CD14-positive monocyte (primary cell): ENCODE results near the gene GCK. TPM values are rescaled to one million over a fixed set of nuclear protein-coding genes. Genes with fewer than 3 reads are reported as not detected.

Experiments
- DNase-seq, 3 donors: peaks; one replicate each; pipeline ENCODE4 v3.0.0-alpha.2; 2011 to 2022
- H2AFZ ChIP-seq: 2 replicates; pipeline ENCODE4 v1.6.0; 2012; ENCODE audit warnings: mild to moderate bottlenecking, low read depth, low read length, inconsistent platforms; ENCODE audit not compliant: insufficient read depth, poor library complexity, severe bottlenecking
- H3K27ac ChIP-seq, 2 donors: 1 replicate in 1 of 2; 2 replicates in 1 of 2; pipeline ENCODE4 v1.5.1; 2012 to 2013; ENCODE audit warnings: low read length in 2 of 2, control low read depth in 1 of 2, inconsistent platforms in 1 of 2, low read depth in 1 of 2, mild to moderate bottlenecking in 1 of 2
- H3K27me3 ChIP-seq, 2 donors: one replicate each; pipeline versions ENCODE4 v1.6.0 to v1.6.1; 2011 to 2013; ENCODE audit warnings: low read length in 2 of 2; ENCODE audit not compliant: control insufficient read depth in 2 of 2, insufficient read depth in 2 of 2
- H3K36me3 ChIP-seq, 2 donors: replicated peaks in 1 of 2; 1 replicate in 1 of 2; 2 replicates in 1 of 2; pipeline versions ENCODE4 v1.5.1 to v1.6.1; 2012 to 2013; ENCODE audit warnings: low read length in 2 of 2, control low read depth in 1 of 2, inconsistent platforms in 1 of 2, mild to moderate bottlenecking in 1 of 2; ENCODE audit not compliant: insufficient read depth in 2 of 2, control insufficient read depth in 1 of 2
- H3K4me1 ChIP-seq, 2 donors: 1 replicate in 1 of 2; 2 replicates in 1 of 2; pipeline versions ENCODE4 v1.5.1 to v1.6.1; 2012 to 2013; ENCODE audit warnings: low read length in 2 of 2, control low read depth in 1 of 2, inconsistent platforms in 1 of 2, mild to moderate bottlenecking in 1 of 2, moderate library complexity in 1 of 2; ENCODE audit not compliant: insufficient read depth in 2 of 2, control insufficient read depth in 1 of 2
- H3K4me2 ChIP-seq: replicated peaks from 2 replicates; pipeline ENCODE3; 2012; ENCODE audit warnings: low read length, moderate library complexity, mild to moderate bottlenecking; ENCODE audit not compliant: poor library complexity, severe bottlenecking; ENCODE audit errors: extremely low read depth
- H3K4me3 ChIP-seq, 3 experiments: fragments of 200-600 bp in 1 of 3; sonication (generic) in 1 of 3; replicated peaks in 1 of 3; 1 replicate in 2 of 3; 2 replicates in 1 of 3; pipeline ENCODE4 v1.5.1; 2011 to 2013; ENCODE audit warnings: low read length in 3 of 3, mild to moderate bottlenecking in 3 of 3, control low read depth in 2 of 3, low read depth in 2 of 3, inconsistent platforms in 1 of 3, moderate library complexity in 1 of 3
- H3K79me2 ChIP-seq: 2 replicates; pipeline ENCODE4 v1.6.0; 2012; ENCODE audit warnings: mild to moderate bottlenecking, control low read depth, inconsistent platforms, low read length, moderate library complexity; ENCODE audit not compliant: insufficient read depth
- H3K9ac ChIP-seq: 2 replicates; pipeline ENCODE4 v1.6.0; 2017; ENCODE audit warnings: low read length, mild to moderate bottlenecking; ENCODE audit not compliant: insufficient read depth, poor library complexity, severe bottlenecking
- H3K9me3 ChIP-seq, 2 donors: replicated peaks in 1 of 2; 1 replicate in 1 of 2; 2 replicates in 1 of 2; pipeline versions ENCODE4 v1.5.1 to v1.6.1; 2012 to 2013; ENCODE audit warnings: low read length in 2 of 2, control low read depth in 1 of 2; ENCODE audit not compliant: control insufficient read depth in 1 of 2, insufficient read depth in 1 of 2
- H4K20me1 ChIP-seq: 2 replicates; pipeline ENCODE4 v1.6.0; 2012; ENCODE audit warnings: mild to moderate bottlenecking, low read length, control low read depth, moderate library complexity; ENCODE audit not compliant: insufficient read depth
- H3K27ac Mint-ChIP-seq, 7 donors: one replicate each; pipeline ENCODE4 v1.8.0; 2020; ENCODE audit warnings: mild to moderate bottlenecking in 7 of 7, mixed read lengths in 7 of 7, moderate library complexity in 6 of 7, inconsistent platforms in 2 of 7
- H3K27me3 Mint-ChIP-seq, 3 donors: one replicate each; pipeline ENCODE4 v1.8.0; 2021 to 2022; ENCODE audit warnings: low read depth in 3 of 3, mild to moderate bottlenecking in 3 of 3, mixed read lengths in 3 of 3, moderate library complexity in 3 of 3, inconsistent platforms in 1 of 3
- H3K36me3 Mint-ChIP-seq, 2 donors: one replicate each; pipeline ENCODE4 v1.8.0; 2020; ENCODE audit warnings: mixed read lengths in 2 of 2, inconsistent platforms in 1 of 2, mild to moderate bottlenecking in 1 of 2
- H3K4me1 Mint-ChIP-seq: one replicate; pipeline ENCODE4 v1.8.0; 2020; ENCODE audit warnings: mild to moderate bottlenecking, mixed read lengths
- H3K4me3 Mint-ChIP-seq, 2 donors: one replicate each; pipeline ENCODE4 v1.8.0; 2020; ENCODE audit warnings: mild to moderate bottlenecking in 2 of 2, mixed read lengths in 2 of 2, moderate library complexity in 1 of 2
- H3K9me3 Mint-ChIP-seq, 7 donors: one replicate each; pipeline ENCODE4 v1.8.0; 2020 to 2022; ENCODE audit warnings: mixed read lengths in 7 of 7, mild to moderate bottlenecking in 6 of 7, moderate library complexity in 6 of 7, inconsistent platforms in 2 of 7
- CTCF ChIP-seq: fragments of 200-600 bp; IDR thresholded peaks from one replicate; pipeline ENCODE4 v1.8.0; 2022; ENCODE audit warnings: antibody characterized with exemption, mild to moderate bottlenecking
- WGBS: methylation state at CpG from one replicate; pipeline ENCODE4 v1.1.5; 2013; ENCODE audit warnings: missing lambda C conversion rate; ENCODE audit not compliant: insufficient coverage; 5-methylcytosine and 5-hydroxymethylcytosine counted together
- intact Hi-C, 2 donors: fragments of 100-400 bp; cut with micrococcal nuclease; formaldehyde crosslinking; loops; one replicate each; pipeline versions ENCODE4 v1.15.0 to v1.15.1; 2023
- polyA plus RNA-seq, 3 donors: library from polyadenylated mRNA; depleted of rRNA in 1 of 3; unstranded in 2 of 3; stranded (reverse) in 1 of 3; fragments of 300-500 nt in 2 of 3; fragments of >200 nt in 1 of 3; fragmentation: Illumina TruSeq in 2 of 3; gene quantifications; 1 replicate in 2 of 3; 2 replicates in 1 of 3; pipeline ENCODE4 v1.2.3, GENCODE V29; 2012 to 2021

GCK gene
- polyA plus RNA-seq, 3 donors: not detected

GRCh38 chr7:44224080-44224973 is 35.1 kb upstream of the GCK start:
- no peak for TF ChIP-seq CTCF
- H3K4me2 ChIP-seq: no peak overlapping the region
- H3K4me1 Mint-ChIP-seq: no peaks in the 10 kb centered on the region
- H3K4me3 Mint-ChIP-seq: no peak overlapping the region
- no peaks in the 10 kb centered on the region for H3K36me3 ChIP-seq
- H3K27ac ChIP-seq: no peak overlapping the region
- no peaks in the 10 kb centered on the region for H3K9me3 ChIP-seq
- peak overlapping the region in 1 of 7 donors; percentile 11 for H3K27ac Mint-ChIP-seq
- intact Hi-C loops: no loop called here
- H2AFZ ChIP-seq: no peak overlapping the region
- no peaks in the 10 kb centered on the region for H3K79me2 ChIP-seq
- H4K20me1 ChIP-seq: no peaks in the 10 kb centered on the region
- no peak overlapping the region for H3K9ac ChIP-seq
- no peaks in the 10 kb centered on the region for H3K27me3 ChIP-seq
- peaks cover 0 to 1% (median 0%) of the 10 kb centered on the region in 7 donors for H3K9me3 Mint-ChIP-seq
- H3K4me1 ChIP-seq: no peaks in the 10 kb centered on the region
- no peak overlapping the region for H3K4me3 ChIP-seq
- WGBS: 85% methylated on average over 4 of the region's 18 CpGs
- DNase-seq: no peak
- peaks cover 2 to 5% (median 4%) of the 10 kb centered on the region in 3 donors for H3K27me3 Mint-ChIP-seq
- H3K36me3 Mint-ChIP-seq: no peaks in the 10 kb centered on the region

DNA sequence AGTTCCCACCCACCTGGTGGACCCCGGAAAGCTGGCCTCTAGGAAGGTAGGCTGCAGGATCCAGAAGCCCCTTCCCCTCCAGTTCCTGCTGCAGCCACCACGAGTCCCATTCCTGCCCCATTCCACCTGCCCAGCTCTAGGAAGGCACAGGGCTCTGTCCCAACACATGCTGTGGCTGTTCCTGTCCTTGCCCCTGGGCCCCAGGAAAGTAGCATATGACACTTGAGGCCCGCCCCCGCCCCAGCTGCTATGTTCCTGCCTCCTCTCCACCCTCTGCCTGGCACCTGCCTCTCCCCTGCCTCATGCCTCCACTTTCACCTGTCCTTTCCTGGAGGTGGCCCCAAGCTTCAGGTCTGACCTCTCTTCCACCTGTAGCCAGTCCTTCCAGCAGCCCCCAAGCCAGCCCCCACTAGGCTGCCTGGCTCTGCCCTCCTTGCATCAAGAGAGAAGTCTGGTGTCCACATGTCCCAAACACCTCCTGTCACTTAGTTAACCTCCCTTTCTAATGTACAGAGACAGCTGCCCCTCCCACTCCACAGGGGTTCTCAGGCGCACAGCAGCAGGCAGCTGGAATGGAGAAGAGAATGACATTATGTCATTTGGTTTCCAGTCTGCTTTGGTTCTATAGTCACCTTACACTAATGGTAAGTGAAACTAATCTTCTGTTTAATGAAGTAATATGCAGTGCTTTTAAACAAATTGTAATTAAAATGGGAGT is 34.3 kb upstream of the GCK start:
- Histone ChIP-seq H3K9ac (no peak overlapping the region), H4K20me1 (no peaks in the 10 kb centered on the region), H3K4me1 (no peaks in the 10 kb centered on the region), H3K27ac (no peak overlapping the region), H3K79me2 (no peaks in the 10 kb centered on the region), H3K9me3 (no peaks in the 10 kb centered on the region), H3K4me3 (no peak overlapping the region), H3K4me2 (no peak overlapping the region), H2AFZ (no peak overlapping the region), H3K36me3 (no peaks in the 10 kb centered on the region), H3K27me3 (no peaks in the 10 kb centered on the region)
- H3K4me1 Mint-ChIP-seq: no peaks in the 10 kb centered on the region
- peaks cover 2 to 5% (median 4%) of the 10 kb centered on the region in 3 donors for H3K27me3 Mint-ChIP-seq
- no peak for TF ChIP-seq CTCF
- no peak overlapping the region for H3K27ac Mint-ChIP-seq
- 80% methylated on average over 4 of the region's 5 CpGs for WGBS
- H3K4me3 Mint-ChIP-seq: no peak overlapping the region
- peaks cover 0 to 1% (median 0%) of the 10 kb centered on the region in 7 donors for H3K9me3 Mint-ChIP-seq
- H3K36me3 Mint-ChIP-seq: no peaks in the 10 kb centered on the region
- intact Hi-C loops: no loop called here
- DNase-seq: no peak
